ENCODE data around the gene IGFN1. TPM values are rescaled to one million over a fixed set of nuclear protein-coding genes. Genes with fewer than 3 reads are reported as not detected.
A peak's percentile ranks its signal among the peaks of the same experiment; 100 is the strongest.
"Not testable (repeated sequence)": the region's sequence is repeated elsewhere in the genome, so short reads cannot be mapped to it uniquely, and the experiment has no call there.

The IGFN1 gene
- total RNA-seq, 1 donor from 2014 or later, result not detected

GRCh38 chr1:201226859-201227488 lies 36.4 kb downstream of the IGFN1 start:
- intact Hi-C loops (cut with DNase I), result loop anchor here (10.0 kb wide), 1 partner anchor 142 kb away; no protein-coding TSS in a partner anchor
- no peak for ATAC-seq
- DNase-seq (ENCODE audit: missing footprints), result no peak

GRCh38 chr1:201228011-201228983 lies 37.7 kb downstream of the IGFN1 start:
- no peak for ATAC-seq
- intact Hi-C loops (cut with DNase I), result loop anchor here (10.0 kb wide), 1 partner anchor 143 kb away; no protein-coding TSS in a partner anchor
- DNase-seq (ENCODE audit: missing footprints), result no peak

GRCh38 chr1:201229095-201229494 lies 38.5 kb downstream of the IGFN1 start:
- intact Hi-C loops (cut with DNase I), result loop anchor here (10.0 kb wide), 1 partner anchor 144 kb away; no protein-coding TSS in a partner anchor

GRCh38 chr1:201229771-201230635 lies 39.4 kb downstream of the IGFN1 start:
- DNase-seq (ENCODE audit: missing footprints) (peak; percentile 46), ATAC-seq (no peak)
- intact Hi-C loops (cut with DNase I), result loop anchor here (10.0 kb wide), 1 partner anchor 145 kb away; no protein-coding TSS in a partner anchor

More at GRCh38 chr1:201229095-201229494, 38.5 kb downstream of the IGFN1 start:
- DNase-seq (ENCODE audit: missing footprints), result no peak
- ATAC-seq, result no peak

DNA sequence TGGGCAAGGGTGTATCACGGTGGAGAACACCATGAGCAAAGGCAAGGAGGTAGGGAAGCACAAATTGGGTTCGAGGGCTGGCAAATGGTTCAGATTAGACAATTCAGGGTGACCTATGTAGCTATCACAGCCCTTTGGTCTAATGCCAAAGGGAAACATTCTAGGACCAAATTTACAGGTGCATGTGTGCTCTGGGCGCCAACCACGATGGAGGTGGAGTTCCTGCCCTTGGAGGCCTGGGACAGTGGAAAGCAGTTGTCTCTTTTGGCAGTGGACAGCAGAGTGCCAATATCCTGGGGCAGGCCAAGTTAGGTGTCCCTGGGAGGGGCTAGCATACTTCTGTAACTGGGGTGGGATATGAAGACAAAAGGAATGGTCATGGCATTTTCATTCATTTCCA lies 40.1 kb downstream of the IGFN1 start:
- intact Hi-C loops (cut with DNase I), result no loop called here
- DNase-seq (ENCODE audit: missing footprints), result peak; percentile 11
- ATAC-seq, result no peak

DNA sequence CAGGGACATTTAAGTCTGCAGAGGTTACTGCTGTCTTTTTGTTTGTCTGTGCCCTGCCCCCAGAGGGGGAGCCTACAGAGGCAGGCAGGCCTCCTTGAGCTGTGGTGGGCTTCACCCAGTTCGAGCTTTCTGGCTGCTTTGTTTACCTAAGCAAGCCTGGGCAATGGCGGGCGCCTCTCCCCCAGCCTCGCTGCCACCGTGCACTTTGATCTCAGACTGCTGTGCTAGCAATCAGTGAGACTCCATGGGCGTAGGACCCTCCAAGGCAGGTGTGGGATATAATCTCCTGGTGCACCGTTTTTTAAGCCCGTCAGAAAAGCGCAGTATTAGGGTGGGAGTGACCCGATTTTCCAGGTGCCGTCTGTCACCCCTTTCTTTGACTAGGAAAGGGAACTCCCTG lies 49.0 kb downstream of the IGFN1 start:
- DNase-seq (ENCODE audit: missing footprints); ATAC-seq; intact Hi-C loops (cut with DNase I): not testable (repeated sequence)

- ATAC-seq, result no peak
- DNase-seq (ENCODE audit: missing footprints), result no peak
- intact Hi-C loops (cut with DNase I), result no loop called here
These were observed 49.5 kb downstream of the IGFN1 start for GRCh38 chr1:201240171-201240570.

DNA sequence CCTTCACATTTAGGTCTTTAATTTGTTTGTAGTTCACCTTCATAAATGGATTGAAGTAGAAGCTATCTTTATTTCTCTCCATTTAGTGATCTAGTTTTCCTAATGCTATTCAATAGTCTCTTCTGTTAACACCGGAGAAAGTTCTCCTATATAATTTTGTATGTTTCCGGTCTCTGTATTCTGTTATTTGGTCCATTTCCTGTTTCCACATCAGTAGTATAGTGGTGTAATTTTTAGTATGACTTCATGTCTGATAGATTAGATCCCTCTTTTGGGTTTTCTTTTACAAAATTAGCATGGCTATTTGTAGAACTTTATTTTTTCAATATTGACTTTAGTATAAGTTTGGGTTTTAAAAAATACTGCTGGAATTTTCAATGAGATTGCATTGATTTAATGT lies 51.1 kb downstream of the IGFN1 start:
- no peak for ATAC-seq
- no peak for DNase-seq (ENCODE audit: missing footprints)
- intact Hi-C loops (cut with DNase I), result no loop called here

DNA sequence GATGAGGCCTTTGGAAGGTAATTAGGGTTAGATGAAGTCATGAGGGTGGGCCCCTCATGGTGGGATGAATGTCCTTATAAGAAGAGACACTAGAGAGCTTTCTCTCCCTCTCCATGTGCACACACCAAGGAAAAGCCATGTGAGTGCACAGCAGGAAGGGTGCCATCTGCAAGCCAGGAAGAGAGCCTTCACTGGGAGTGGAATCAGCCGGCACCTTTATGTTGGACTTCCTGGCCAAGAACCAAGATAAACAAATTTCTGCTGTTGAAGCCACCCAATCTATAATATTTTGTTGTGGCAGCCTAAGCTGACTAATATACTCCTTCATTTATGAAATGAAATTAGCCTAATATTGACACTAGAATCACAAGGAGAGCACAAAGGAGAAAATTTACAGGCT lies 54.5 kb downstream of the IGFN1 start:
- intact Hi-C loops (cut with DNase I), result no loop called here
- ATAC-seq (no peak), DNase-seq (ENCODE audit: missing footprints) (no peak)

GRCh38 chr1:201248721-201249559 lies 58.3 kb downstream of the IGFN1 start:
- ATAC-seq, result no peak
- no peak for DNase-seq (ENCODE audit: missing footprints)
- intact Hi-C loops (cut with DNase I), result no loop called here

- ATAC-seq (peak; percentile 31), DNase-seq (ENCODE audit: missing footprints) (no peak)
- intact Hi-C loops (cut with DNase I), result loop anchor here (5.0 kb wide), 1 partner anchor 112 kb away; no protein-coding TSS in a partner anchor
These were observed 59.8 kb downstream of the IGFN1 start for GRCh38 chr1:201250326-201251011.

DNA sequence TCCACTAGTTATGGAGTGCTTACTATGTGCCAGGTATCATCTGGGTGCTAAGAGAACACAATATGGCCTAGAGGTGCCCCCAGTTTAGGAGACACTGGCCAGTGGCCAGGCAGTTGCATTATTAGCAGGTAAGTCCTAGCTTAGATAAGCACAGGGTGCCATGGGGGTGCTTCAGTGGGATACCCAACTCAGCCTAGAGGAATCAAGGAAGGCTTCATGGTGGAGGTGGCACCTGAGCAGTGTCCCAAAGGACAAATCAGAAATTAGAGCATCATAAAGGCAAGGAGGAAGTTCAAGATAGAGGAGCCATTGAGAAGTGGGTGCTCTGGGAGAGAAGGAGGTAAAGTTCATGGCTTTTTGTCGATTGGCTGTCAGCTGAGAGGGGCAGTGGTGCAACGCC lies 60.8 kb downstream of the IGFN1 start:
- intact Hi-C loops (cut with DNase I), result loop anchor here (5.0 kb wide), 1 partner anchor 111 kb away; no protein-coding TSS in a partner anchor
- DNase-seq (ENCODE audit: missing footprints) (no peak), ATAC-seq (no peak)

DNA sequence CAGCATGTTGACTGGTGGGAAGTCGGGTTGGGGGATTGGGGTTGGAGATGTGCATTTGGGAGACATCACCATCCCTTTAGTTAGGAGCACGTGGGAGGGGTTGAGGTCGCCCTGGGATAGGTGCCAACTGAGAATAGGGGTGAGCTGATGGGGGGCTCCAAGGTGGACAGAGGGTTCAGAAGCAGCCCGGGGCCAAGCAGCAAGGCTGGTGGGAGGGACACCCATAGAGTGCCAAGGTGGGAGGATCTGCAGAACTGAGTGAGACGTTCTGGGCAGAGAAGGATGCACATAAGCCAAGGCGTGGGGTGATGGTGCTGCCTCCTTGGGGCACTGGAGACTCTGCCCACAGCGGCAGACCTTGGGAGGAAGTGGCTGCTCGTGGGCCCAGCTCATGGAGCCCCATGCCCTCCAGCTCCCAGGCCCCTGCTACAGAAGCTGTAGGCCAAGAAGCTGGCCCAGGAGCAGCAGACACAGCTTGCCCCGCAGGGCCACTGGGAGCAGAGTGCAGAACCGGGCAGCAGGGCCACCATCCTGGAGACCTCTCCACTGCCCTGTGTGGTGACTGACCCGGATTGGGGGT lies 61.3 kb downstream of the IGFN1 start:
- ATAC-seq, result no peak
- intact Hi-C loops (cut with DNase I), result loop anchor here (5.0 kb wide), 1 partner anchor 110 kb away; no protein-coding TSS in a partner anchor

GRCh38 chr1:201252944-201253371 lies 62.3 kb downstream of the IGFN1 start:
- no peak for ATAC-seq
- DNase-seq (ENCODE audit: missing footprints), result no peak
- intact Hi-C loops (cut with DNase I), result loop anchor here (5.0 kb wide), 1 partner anchor 109 kb away; no protein-coding TSS in a partner anchor

More for the DNA sequence above, 61.3 kb downstream of the IGFN1 start:
- no peak for DNase-seq (ENCODE audit: missing footprints)

- ATAC-seq, result no peak
- no peak for DNase-seq (ENCODE audit: missing footprints)
- intact Hi-C loops (cut with DNase I), result loop anchor here (5.0 kb wide), 1 partner anchor 109 kb away; no protein-coding TSS in a partner anchor
These were observed 62.8 kb downstream of the IGFN1 start for GRCh38 chr1:201253411-201253810.

- DNase-seq (ENCODE audit: missing footprints) (no peak), ATAC-seq (peak; percentile 18)
- intact Hi-C loops (cut with DNase I), result loop anchor here (1.0 to 5.0 kb wide), 3 partner anchors 92 to 154 kb away; no protein-coding TSS in a partner anchor
These were observed 63.4 kb downstream of the IGFN1 start for GRCh38 chr1:201253906-201254624.

All from Right ventricle myocardium inferior (tissue), 1 donor.